Gastroesophageal sphincter (tissue), 3 donors: ENCODE measurements around the gene VGLL3.

ENCODE experiments used
- CTCF ChIP-seq, 4 experiments: fragments of 200-600 bp in 2 of 4; fragments of 450-650 bp in 2 of 4; sonication (generic) in 1 of 4; IDR thresholded peaks; one replicate each; pipeline ENCODE4 v1.5.1; 2017 to 2019; ENCODE audit warnings: antibody characterized with exemption in 4 of 4, mild to moderate bottlenecking in 2 of 4, moderate library complexity in 2 of 4
- EP300 ChIP-seq: sonication (generic); formaldehyde crosslinking; IDR thresholded peaks from one replicate; pipeline ENCODE4 v1.6.1; 2017; ENCODE audit warnings: antibody characterized with exemption, mild to moderate bottlenecking

- TF ChIP-seq CTCF (IDR thresholded peaks at IDR 0.05): no peak
- no peak for TF ChIP-seq EP300
Measured at GRCh38 chr3:86989006-86989405, 1.9 kb downstream of the VGLL3 start.
